Bronchial epithelial cell (primary cell): ENCODE results near the gene KRT80. TPM values are rescaled to one million over a fixed set of nuclear protein-coding genes. Genes with fewer than 3 reads are reported as not detected.
"Not testable (repeated sequence)": the region's sequence is repeated elsewhere in the genome, so short reads cannot be mapped to it uniquely, and the experiment has no call there.

ENCODE experiments used
- DNase-seq: peaks from one replicate; pipeline ENCODE4 v3.0.0-alpha.2; 2010; ENCODE audit warnings: low read depth
- FAIRE-seq: peaks from 2 replicates; lab custom pipeline; 2011; peaks lifted over from hg19 to GRCh38; lab: Jason Lieb, UNC
- H3K27me3 ChIP-seq: 2 replicates; pipeline ENCODE4 v1.5.1; 2011; ENCODE audit warnings: low read length; ENCODE audit not compliant: control insufficient read depth, insufficient read depth
- H3K36me3 ChIP-seq: 2 replicates; pipeline ENCODE4 v1.5.1; 2011; ENCODE audit warnings: low read length; ENCODE audit not compliant: control insufficient read depth, insufficient read depth
- H3K4me3 ChIP-seq: 2 replicates; pipeline ENCODE4 v1.5.1; 2011; ENCODE audit warnings: mild to moderate bottlenecking, low read depth, low read length, control low read depth
- total RNA-seq: library from RNA; depleted of rRNA; stranded (reverse); fragments of >200 nt; gene quantifications from 2 replicates; pipeline ENCODE4 v1.2.1, GENCODE V29; 2014
- TF ChIP-seq, protein P1 (sequence below): IDR thresholded peaks from 2 replicates; pipeline ENCODE4 v1.5.1; 2011; ENCODE audit warnings: mild to moderate bottlenecking, moderate library complexity, low read length, control low read depth, inconsistent platforms; ENCODE audit not compliant: insufficient read depth, severe bottlenecking

Gene KRT80
- total RNA-seq = 14.7 and 66.4 TPM in 2 replicates

- TF ChIP-seq, protein P1, sequence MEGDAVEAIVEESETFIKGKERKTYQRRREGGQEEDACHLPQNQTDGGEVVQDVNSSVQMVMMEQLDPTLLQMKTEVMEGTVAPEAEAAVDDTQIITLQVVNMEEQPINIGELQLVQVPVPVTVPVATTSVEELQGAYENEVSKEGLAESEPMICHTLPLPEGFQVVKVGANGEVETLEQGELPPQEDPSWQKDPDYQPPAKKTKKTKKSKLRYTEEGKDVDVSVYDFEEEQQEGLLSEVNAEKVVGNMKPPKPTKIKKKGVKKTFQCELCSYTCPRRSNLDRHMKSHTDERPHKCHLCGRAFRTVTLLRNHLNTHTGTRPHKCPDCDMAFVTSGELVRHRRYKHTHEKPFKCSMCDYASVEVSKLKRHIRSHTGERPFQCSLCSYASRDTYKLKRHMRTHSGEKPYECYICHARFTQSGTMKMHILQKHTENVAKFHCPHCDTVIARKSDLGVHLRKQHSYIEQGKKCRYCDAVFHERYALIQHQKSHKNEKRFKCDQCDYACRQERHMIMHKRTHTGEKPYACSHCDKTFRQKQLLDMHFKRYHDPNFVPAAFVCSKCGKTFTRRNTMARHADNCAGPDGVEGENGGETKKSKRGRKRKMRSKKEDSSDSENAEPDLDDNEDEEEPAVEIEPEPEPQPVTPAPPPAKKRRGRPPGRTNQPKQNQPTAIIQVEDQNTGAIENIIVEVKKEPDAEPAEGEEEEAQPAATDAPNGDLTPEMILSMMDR = no peak
- Histone ChIP-seq H3K36me3 (no peaks in the 10 kb centered on the region), H3K27me3 (no peaks in the 10 kb centered on the region), H3K4me3 (peak within 1 kb of the TSS; percentile 33)
- FAIRE-seq = peak; percentile 98
- DNase-seq = peak; percentile 97
Observed at GRCh38 chr12:52191841-52192791, at the start of gene KRT80. Gene KRT80, minus strand, starts transcription at chr12:52192014. Its CDS starts 112 bp downstream, at chr12:52191902.

GRCh38 chr12:52241205-52241842 is 49.5 kb upstream of the KRT80 start:
- TF ChIP-seq, protein P1 = no peak
- no peaks in the 10 kb centered on the region for H3K27me3 ChIP-seq
- peaks cover 10% of the 10 kb centered on the region for H3K36me3 ChIP-seq
- H3K4me3 ChIP-seq = no peak overlapping the region
- FAIRE-seq (no peak), DNase-seq (no peak)

GRCh38 chr12:52240247-52240646 is 48.4 kb upstream of the KRT80 start:
- not testable (repeated sequence) for FAIRE-seq, DNase-seq, H3K4me3 ChIP-seq, H3K27me3 ChIP-seq
- peaks cover 13% of the 10 kb centered on the region for H3K36me3 ChIP-seq

- Histone ChIP-seq H3K36me3 (peaks cover 13% of the 10 kb centered on the region), H3K27me3 (no peaks in the 10 kb centered on the region), H3K4me3 (no peak overlapping the region)
- TF ChIP-seq, protein P1 = no peak
- DNase-seq = no peak
- no peak for FAIRE-seq
Observed at GRCh38 chr12:52239767-52240166, 48.0 kb upstream of the KRT80 start.

DNA sequence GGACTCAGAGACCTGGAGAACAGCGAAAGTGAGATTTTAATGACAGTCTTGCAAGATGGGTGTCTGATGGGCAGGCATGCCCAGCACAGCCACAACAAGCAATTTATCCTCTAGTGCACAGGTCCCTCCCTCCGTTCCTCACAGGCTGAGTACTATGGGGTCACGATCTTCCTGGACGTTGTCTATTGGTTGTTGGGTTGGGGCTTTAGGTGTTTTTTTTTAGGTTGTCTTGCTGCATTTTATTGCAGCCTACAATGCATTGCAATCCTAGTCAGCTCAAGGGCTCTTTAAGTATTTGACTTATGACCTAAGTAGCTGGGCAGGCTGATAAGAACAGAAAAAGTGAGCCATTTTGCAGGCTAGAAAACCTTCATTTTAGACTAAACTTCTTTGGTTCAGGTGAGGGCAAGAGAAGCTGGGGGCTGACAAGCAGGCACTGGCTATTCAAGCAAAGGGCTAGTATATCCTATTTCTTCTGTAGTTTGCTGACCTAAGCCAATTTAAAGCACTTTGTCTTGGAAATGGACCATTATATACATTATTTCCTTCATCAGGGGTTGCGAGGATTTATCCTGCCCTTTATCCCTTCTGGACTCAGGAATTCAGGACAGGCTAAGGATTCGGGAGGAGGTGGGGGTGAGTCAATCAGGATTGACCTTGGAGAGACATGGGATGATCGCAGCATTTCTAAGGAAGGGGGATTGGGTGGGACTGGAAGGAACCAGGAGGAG is 47.3 kb upstream of the KRT80 start:
- Histone ChIP-seq H3K4me3 (no peak overlapping the region), H3K36me3 (peaks cover 13% of the 10 kb centered on the region), H3K27me3 (no peaks in the 10 kb centered on the region)
- TF ChIP-seq, protein P1 = no peak
- FAIRE-seq (no peak), DNase-seq (no peak)
